Measurements from ENCODE around the gene FLNB.

GRCh38 chr3:58184309-58184981 lies 176.2 kb downstream of the FLNB start:
- TF ChIP-seq TAF1 (IDR thresholded peaks at IDR 0.05; ENCODE audit: low read depth), result no peak
- no peak for TF ChIP-seq MAX (IDR thresholded peaks at IDR 0.05)
- no peak for TF ChIP-seq FOXM1 (IDR thresholded peaks at IDR 0.05; ENCODE audit: borderline replicate concordance, low read depth)

Measured in Ishikawa (cell line).